ENCODE data around the gene METTL13.
"Not testable (repeated sequence)": the region's sequence is repeated elsewhere in the genome, so short reads cannot be mapped to it uniquely, and the experiment has no call there.

The METTL13 gene

DNA sequence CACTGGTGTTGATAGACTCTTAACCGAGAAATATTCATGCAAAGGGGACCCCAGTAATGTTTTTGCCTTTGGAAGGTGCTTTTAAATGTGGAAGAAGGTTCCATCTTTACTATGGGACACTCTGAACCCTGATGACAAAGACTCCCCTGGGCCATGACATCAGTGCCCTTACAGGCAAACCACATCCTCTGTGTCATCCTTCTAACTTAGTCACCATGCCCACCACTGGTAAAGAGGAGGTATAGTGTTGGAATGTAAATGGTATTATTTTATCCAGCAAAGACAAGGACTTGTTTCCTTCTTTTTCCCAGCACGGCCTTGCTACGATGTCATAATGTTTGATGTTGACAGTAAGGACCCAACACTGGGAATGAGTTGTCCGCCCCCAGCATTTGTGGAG, 12.6 kb downstream of the METTL13 start:
- H3K27ac ChIP-seq (ENCODE audit: low read depth, low read length): no peak overlapping the region
- H3K9me3 ChIP-seq (ENCODE audit: low read length): no peaks in the 10 kb centered on the region
- H3K27me3 ChIP-seq (ENCODE audit: control insufficient read depth in 1 of 2, insufficient read depth in 2 of 2, low read length in 2 of 2): no peaks in the 10 kb centered on the region
- H3K9ac ChIP-seq (ENCODE audit: low read length): no peak overlapping the region
- H3K4me1 ChIP-seq (ENCODE audit: insufficient read depth, low read length): no peaks in the 10 kb centered on the region
- H3K36me3 ChIP-seq (ENCODE audit: insufficient read depth, low read length): peaks cover 70% of the 10 kb centered on the region
- H3K4me3 ChIP-seq (ENCODE audit: low read depth in 1 of 2, low read length in 2 of 2): no peak overlapping the region

DNA sequence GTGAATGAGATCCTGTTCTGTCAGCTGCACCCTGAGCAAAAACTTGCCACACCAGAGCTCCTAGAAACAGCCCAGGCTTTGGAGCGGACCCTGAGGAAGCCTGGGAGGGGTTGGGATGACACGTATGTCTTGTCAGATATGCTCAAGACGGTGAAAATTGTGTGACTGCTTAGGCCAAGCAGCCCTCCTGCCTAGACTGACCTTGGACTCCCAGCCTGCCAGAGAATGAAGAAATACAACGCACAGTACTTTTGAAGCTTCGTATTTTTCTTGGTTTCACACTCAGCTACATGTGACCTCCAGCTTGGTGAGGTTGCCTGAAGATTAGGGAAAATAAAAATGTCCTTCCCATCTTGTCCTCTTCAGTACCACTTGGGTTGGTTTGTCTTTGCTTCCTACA, 15.1 kb downstream of the METTL13 start:
- H3K4me3 ChIP-seq (ENCODE audit: low read depth in 1 of 2, low read length in 2 of 2): no peak overlapping the region
- H3K4me1 ChIP-seq (ENCODE audit: insufficient read depth, low read length): no peaks in the 10 kb centered on the region
- H3K27me3 ChIP-seq (ENCODE audit: control insufficient read depth in 1 of 2, insufficient read depth in 2 of 2, low read length in 2 of 2): no peaks in the 10 kb centered on the region
- peaks cover 47% of the 10 kb centered on the region for H3K36me3 ChIP-seq (ENCODE audit: insufficient read depth, low read length)
- H3K9me3 ChIP-seq (ENCODE audit: low read length): no peaks in the 10 kb centered on the region
- no peak overlapping the region for H3K9ac ChIP-seq (ENCODE audit: low read length)
- no peak overlapping the region for H3K27ac ChIP-seq (ENCODE audit: low read depth, low read length)

DNA sequence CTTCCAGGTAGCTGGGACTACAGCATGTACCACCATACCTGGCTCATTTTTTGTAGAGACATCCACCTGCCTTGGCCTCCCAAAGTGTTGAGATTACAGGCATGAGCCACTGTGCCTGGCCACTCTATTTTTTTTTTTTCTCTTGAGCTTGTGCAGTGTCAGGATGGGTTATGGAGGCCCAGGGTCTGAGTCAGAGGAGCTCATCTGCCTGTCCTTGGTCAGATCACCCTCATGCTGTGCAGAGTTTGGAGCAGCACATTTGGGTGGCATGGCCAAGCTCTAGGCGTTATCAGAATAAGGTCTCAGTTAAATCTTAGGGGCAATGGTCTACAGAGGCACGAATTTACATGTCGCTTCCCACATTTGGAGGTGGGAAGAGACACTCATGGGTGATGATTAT, 16.9 kb downstream of the METTL13 start:
- no peaks in the 10 kb centered on the region for H3K27me3 ChIP-seq (ENCODE audit: control insufficient read depth in 1 of 2, insufficient read depth in 2 of 2, low read length in 2 of 2)
- H3K36me3 ChIP-seq (ENCODE audit: insufficient read depth, low read length): peaks cover 31% of the 10 kb centered on the region
- no peak overlapping the region for H3K4me3 ChIP-seq (ENCODE audit: low read depth in 1 of 2, low read length in 2 of 2)
- H3K27ac ChIP-seq (ENCODE audit: low read depth, low read length): no peak overlapping the region
- H3K9ac ChIP-seq (ENCODE audit: low read length): no peak overlapping the region
- no peaks in the 10 kb centered on the region for H3K4me1 ChIP-seq (ENCODE audit: insufficient read depth, low read length)
- no peaks in the 10 kb centered on the region for H3K9me3 ChIP-seq (ENCODE audit: low read length)

DNA sequence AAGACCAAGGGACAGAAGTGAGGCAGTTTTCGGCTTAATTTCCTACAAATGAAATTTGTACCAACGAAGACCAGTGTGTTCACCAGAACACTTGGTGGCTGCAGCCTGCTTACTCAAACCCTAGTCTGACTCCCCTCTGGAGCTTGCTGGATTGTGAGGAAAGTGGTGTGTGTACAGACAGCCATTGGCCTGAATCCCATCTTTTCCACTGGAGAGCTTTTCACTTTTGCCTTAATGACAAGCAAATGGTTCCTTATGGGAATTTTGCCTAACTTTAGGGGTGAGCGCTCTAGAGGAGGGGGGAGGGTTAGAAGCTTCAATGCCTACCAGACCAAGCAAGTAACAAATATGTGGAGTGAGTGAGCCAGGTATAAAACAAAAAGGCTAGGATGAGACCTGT, 17.3 kb downstream of the METTL13 start:
- Histone ChIP-seq H3K36me3 (ENCODE audit: insufficient read depth, low read length) (peaks cover 28% of the 10 kb centered on the region), H3K27ac (ENCODE audit: low read depth, low read length) (no peak overlapping the region), H3K4me1 (ENCODE audit: insufficient read depth, low read length) (no peaks in the 10 kb centered on the region), H3K4me3 (ENCODE audit: low read depth in 1 of 2, low read length in 2 of 2) (no peak overlapping the region), H3K9ac (ENCODE audit: low read length) (no peak overlapping the region), H3K9me3 (ENCODE audit: low read length) (no peaks in the 10 kb centered on the region), H3K27me3 (ENCODE audit: control insufficient read depth in 1 of 2, insufficient read depth in 2 of 2, low read length in 2 of 2) (no peaks in the 10 kb centered on the region)

DNA sequence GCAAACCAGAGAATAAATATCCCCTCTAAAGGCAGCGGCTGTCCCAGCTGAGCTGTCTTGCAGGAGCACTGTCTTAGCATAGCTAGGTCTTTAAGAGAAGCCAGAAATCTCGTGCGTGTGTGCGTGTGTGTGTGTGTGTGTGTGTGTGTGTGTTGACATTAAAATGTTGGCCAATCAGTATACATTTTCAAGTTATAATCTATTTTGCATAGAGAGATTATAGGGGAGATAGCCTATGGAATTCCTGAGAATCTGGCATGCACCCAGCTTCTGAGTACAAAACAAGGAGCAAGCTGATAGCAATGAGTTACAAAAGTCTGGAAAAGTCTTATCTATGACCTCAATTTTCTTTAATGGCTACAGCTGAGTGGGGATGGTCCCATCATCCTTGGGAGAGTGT, 17.7 kb downstream of the METTL13 start:
- H3K4me3 ChIP-seq (ENCODE audit: low read depth in 1 of 2, low read length in 2 of 2): no peak overlapping the region
- no peak overlapping the region for H3K9ac ChIP-seq (ENCODE audit: low read length)
- H3K4me1 ChIP-seq (ENCODE audit: insufficient read depth, low read length): no peaks in the 10 kb centered on the region
- H3K27ac ChIP-seq (ENCODE audit: low read depth, low read length): no peak overlapping the region
- no peaks in the 10 kb centered on the region for H3K27me3 ChIP-seq (ENCODE audit: control insufficient read depth in 1 of 2, insufficient read depth in 2 of 2, low read length in 2 of 2)
- H3K9me3 ChIP-seq (ENCODE audit: low read length): no peaks in the 10 kb centered on the region
- H3K36me3 ChIP-seq (ENCODE audit: insufficient read depth, low read length): peaks cover 24% of the 10 kb centered on the region

DNA sequence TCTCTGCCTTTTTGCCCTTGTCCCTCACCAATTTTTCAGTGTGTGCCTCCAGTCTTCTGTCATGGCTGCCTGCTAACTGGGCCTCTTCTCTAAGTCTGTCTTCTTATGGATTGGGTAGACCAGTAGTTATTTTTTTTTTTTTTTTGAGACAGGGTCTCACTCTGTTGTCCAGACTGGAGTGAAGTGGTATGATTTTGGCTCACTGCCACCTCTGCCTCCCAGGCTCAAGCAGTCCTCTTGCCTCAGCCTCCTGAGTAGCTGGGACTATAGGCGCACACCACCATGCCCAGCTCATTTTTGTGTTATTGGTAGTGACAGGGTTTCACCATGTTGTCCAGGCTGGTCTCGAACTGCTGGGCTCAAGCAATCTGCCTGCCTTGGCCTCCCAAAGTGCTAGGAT, 18.2 kb downstream of the METTL13 start:
- not testable (repeated sequence) for H3K27ac ChIP-seq (ENCODE audit: low read depth, low read length); H3K27me3 ChIP-seq (ENCODE audit: control insufficient read depth in 1 of 2, insufficient read depth in 2 of 2, low read length in 2 of 2); H3K9me3 ChIP-seq (ENCODE audit: low read length); H3K4me1 ChIP-seq (ENCODE audit: insufficient read depth, low read length); H3K9ac ChIP-seq (ENCODE audit: low read length); H3K4me3 ChIP-seq (ENCODE audit: low read depth in 1 of 2, low read length in 2 of 2)
- H3K36me3 ChIP-seq (ENCODE audit: insufficient read depth, low read length): peaks cover 24% of the 10 kb centered on the region

DNA sequence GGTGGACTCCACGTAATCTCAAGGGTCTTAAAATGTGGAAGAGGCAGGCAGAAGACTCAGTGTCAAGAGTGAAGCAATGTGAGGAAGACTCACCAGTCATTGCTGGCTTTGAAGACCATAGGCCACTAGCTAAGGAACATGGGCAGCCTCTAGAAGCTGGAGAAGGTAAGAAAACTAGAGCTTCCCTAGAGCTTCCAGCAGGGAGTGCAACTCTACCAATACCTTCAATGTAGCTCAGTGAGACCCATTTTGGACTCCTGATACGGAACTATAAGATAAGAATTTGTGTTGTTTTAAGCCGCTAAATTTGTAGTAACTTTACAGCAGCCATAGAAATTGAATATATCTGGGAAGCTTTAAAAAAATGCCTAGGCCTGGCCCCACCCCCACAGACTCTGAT, 18.9 kb downstream of the METTL13 start:
- H3K4me3 ChIP-seq (ENCODE audit: low read depth in 1 of 2, low read length in 2 of 2): no peak overlapping the region
- no peak overlapping the region for H3K27ac ChIP-seq (ENCODE audit: low read depth, low read length)
- no peaks in the 10 kb centered on the region for H3K27me3 ChIP-seq (ENCODE audit: control insufficient read depth in 1 of 2, insufficient read depth in 2 of 2, low read length in 2 of 2)
- H3K9me3 ChIP-seq (ENCODE audit: low read length): no peaks in the 10 kb centered on the region
- H3K4me1 ChIP-seq (ENCODE audit: insufficient read depth, low read length): no peaks in the 10 kb centered on the region
- peaks cover 22% of the 10 kb centered on the region for H3K36me3 ChIP-seq (ENCODE audit: insufficient read depth, low read length)
- H3K9ac ChIP-seq (ENCODE audit: low read length): no peak overlapping the region

DNA sequence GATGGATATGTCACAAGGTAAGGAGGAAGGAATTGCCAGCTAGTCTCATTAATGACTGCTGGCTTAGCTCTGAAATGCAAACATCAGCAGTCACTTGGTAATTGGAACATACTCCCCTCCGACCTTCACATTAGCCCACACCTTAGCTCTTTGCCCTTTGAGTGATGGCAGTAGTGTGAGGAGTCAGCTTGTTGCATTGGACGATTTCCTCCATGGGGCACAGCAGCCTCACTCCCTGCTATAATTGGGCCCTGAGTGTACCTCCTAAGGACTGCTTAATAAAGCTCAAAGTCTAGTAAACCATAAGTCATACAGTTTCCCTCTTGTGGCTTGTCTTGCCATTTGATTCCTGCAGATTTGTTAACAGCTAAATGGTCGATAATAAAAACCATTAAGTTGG, 19.4 kb downstream of the METTL13 start:
- Histone ChIP-seq H3K9ac (ENCODE audit: low read length) (no peak overlapping the region), H3K4me3 (ENCODE audit: low read depth in 1 of 2, low read length in 2 of 2) (no peak overlapping the region), H3K36me3 (ENCODE audit: insufficient read depth, low read length) (peaks cover 17% of the 10 kb centered on the region), H3K9me3 (ENCODE audit: low read length) (no peaks in the 10 kb centered on the region), H3K27me3 (ENCODE audit: control insufficient read depth in 1 of 2, insufficient read depth in 2 of 2, low read length in 2 of 2) (no peaks in the 10 kb centered on the region), H3K4me1 (ENCODE audit: insufficient read depth, low read length) (no peaks in the 10 kb centered on the region), H3K27ac (ENCODE audit: low read depth, low read length) (no peak overlapping the region)

DNA sequence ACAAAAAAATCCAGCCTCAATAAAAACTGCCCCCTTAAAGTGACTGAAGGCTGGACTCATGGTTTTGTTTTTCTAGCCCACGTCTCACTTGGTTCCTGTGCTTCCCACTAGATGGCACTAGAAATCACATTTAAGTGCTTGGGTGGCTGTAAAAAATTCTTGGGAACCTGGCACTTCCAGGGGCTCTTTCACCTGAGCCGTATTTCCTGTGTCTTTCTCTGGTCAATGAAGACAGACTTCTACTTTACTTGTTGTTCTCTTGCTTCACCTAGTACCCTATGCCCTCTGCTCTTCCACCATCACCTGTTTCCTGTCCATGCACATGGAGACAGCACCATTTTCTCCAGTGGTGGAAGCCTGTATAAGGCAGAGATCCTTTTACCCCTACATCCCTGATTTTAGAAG, 20.0 kb downstream of the METTL13 start:
- H3K27me3 ChIP-seq (ENCODE audit: control insufficient read depth in 1 of 2, insufficient read depth in 2 of 2, low read length in 2 of 2): no peaks in the 10 kb centered on the region
- no peak overlapping the region for H3K9ac ChIP-seq (ENCODE audit: low read length)
- H3K27ac ChIP-seq (ENCODE audit: low read depth, low read length): no peak overlapping the region
- H3K4me3 ChIP-seq (ENCODE audit: low read depth in 1 of 2, low read length in 2 of 2): no peak overlapping the region
- H3K9me3 ChIP-seq (ENCODE audit: low read length): no peaks in the 10 kb centered on the region
- H3K4me1 ChIP-seq (ENCODE audit: insufficient read depth, low read length): no peaks in the 10 kb centered on the region
- H3K36me3 ChIP-seq (ENCODE audit: insufficient read depth, low read length): peaks cover 11% of the 10 kb centered on the region

DNA sequence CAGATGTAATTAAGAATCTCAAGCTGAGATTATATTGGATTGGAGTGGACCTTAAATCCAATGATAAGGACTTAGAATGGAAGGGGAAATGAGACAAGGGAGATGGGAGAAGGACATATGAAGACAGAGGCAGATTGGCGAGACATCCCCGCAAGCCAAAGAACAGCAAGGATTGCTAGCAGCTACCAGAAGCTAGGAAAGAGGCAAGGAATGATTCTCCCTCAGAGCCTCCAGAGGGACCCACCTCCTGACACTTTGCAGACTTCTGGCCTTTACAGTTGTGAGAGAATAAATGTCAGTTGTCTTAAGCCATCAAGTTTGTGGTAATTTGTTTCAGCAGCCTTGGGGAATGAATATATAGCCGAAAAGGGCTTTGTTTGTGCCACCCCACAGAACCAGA, 20.7 kb downstream of the METTL13 start:
- Histone ChIP-seq H3K27me3 (ENCODE audit: control insufficient read depth in 1 of 2, insufficient read depth in 2 of 2, low read length in 2 of 2) (no peaks in the 10 kb centered on the region), H3K4me3 (ENCODE audit: low read depth in 1 of 2, low read length in 2 of 2) (no peak overlapping the region), H3K9me3 (ENCODE audit: low read length) (no peaks in the 10 kb centered on the region), H3K4me1 (ENCODE audit: insufficient read depth, low read length) (no peaks in the 10 kb centered on the region), H3K36me3 (ENCODE audit: insufficient read depth, low read length) (peaks cover 6% of the 10 kb centered on the region), H3K9ac (ENCODE audit: low read length) (no peak overlapping the region), H3K27ac (ENCODE audit: low read depth, low read length) (no peak overlapping the region)

DNA sequence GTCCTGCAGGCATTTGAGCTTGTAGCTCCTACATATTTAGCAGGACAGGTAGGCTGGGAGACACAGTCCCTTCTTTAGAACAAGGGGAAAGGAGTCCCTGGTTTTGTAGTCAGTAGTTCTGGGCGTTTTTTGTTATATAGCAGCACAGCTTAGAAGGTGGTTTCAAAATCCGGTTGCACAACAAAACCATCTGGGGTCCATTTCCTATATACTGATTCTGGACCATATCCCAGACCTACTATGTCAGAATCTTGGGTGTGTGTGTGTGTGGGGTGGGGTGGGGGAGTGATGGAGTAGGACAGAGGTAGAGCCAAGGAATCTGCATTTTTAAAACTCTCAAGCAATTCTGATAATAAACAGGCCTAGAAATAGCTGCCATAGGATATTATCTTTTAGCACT, 21.6 kb downstream of the METTL13 start:
- Histone ChIP-seq H3K27ac (ENCODE audit: low read depth, low read length) (no peak overlapping the region), H3K4me1 (ENCODE audit: insufficient read depth, low read length) (no peaks in the 10 kb centered on the region)

DNA sequence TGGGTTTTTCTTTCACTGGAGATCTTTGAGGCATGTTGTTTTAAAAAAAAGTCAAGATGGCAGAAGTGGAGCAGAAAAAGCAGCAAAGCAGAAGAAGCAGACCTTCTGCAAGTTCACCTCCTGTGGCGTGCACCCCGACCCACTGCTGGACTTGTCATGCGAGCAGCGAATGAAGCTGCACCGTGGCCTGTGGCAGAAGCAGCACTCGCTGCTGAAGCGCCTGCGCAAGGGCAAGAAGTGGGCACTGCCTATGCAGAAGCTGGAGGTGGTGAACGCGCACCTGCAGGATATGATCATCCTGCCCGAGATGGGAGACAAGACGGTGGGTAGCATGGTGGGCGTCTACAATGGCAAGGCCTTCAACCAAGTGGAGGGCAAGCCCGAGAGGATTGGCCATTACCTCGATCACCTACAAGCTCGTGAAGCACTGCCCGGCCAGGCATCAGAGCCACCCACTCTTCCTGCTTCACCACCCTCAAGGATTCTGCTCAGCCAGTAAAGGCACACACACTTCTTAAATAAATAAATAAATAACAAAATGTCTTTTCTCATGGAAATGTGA, 22.1 kb downstream of the METTL13 start:
- H3K9me3 ChIP-seq (ENCODE audit: low read length): no peaks in the 10 kb centered on the region
- no peaks in the 10 kb centered on the region for H3K27me3 ChIP-seq (ENCODE audit: control insufficient read depth in 1 of 2, insufficient read depth in 2 of 2, low read length in 2 of 2)
- H3K4me3 ChIP-seq (ENCODE audit: low read depth in 1 of 2, low read length in 2 of 2): no peak overlapping the region
- no peaks in the 10 kb centered on the region for H3K4me1 ChIP-seq (ENCODE audit: insufficient read depth, low read length)
- H3K36me3 ChIP-seq (ENCODE audit: insufficient read depth, low read length): no peaks in the 10 kb centered on the region
- no peak overlapping the region for H3K9ac ChIP-seq (ENCODE audit: low read length)
- no peak overlapping the region for H3K27ac ChIP-seq (ENCODE audit: low read depth, low read length)

More for the DNA sequence above, 21.6 kb downstream of the METTL13 start:
- H3K36me3 ChIP-seq (ENCODE audit: insufficient read depth, low read length): no peaks in the 10 kb centered on the region
- no peaks in the 10 kb centered on the region for H3K27me3 ChIP-seq (ENCODE audit: control insufficient read depth in 1 of 2, insufficient read depth in 2 of 2, low read length in 2 of 2)
- no peak overlapping the region for H3K9ac ChIP-seq (ENCODE audit: low read length)
- H3K4me3 ChIP-seq (ENCODE audit: low read depth in 1 of 2, low read length in 2 of 2): no peak overlapping the region
- no peaks in the 10 kb centered on the region for H3K9me3 ChIP-seq (ENCODE audit: low read length)
